Loucy (cell line): ENCODE data around the gene HSD3B7.
"Not testable (repeated sequence)": the region's sequence is repeated elsewhere in the genome, so short reads cannot be mapped to it uniquely, and the experiment has no call there.

Experiments
- H2AFZ ChIP-seq: fragments of 200-600 bp; sonication (generic); 2 replicates; pipeline ENCODE4 v1.6.0; 2016; ENCODE audit warnings: antibody characterized with exemption, mild to moderate bottlenecking, low read length, moderate library complexity
- H3F3A ChIP-seq: fragments of 200-600 bp; 2 replicates; pipeline ENCODE4 v1.6.0; 2016; ENCODE audit warnings: antibody characterized with exemption, low read depth, mild to moderate bottlenecking
- H3K27me3 ChIP-seq: fragments of 200-600 bp; sonication (generic); 2 replicates; pipeline ENCODE4 v1.6.1; 2014; ENCODE audit warnings: low read length, mild to moderate bottlenecking; ENCODE audit not compliant: insufficient read depth, poor library complexity, severe bottlenecking
- H3K36me3 ChIP-seq: fragments of 200-600 bp; sonication (generic); 2 replicates; pipeline ENCODE4 v1.6.1; 2016; ENCODE audit warnings: low read length; ENCODE audit not compliant: insufficient read depth
- H3K4me1 ChIP-seq: fragments of 200-600 bp; sonication (generic); 2 replicates; pipeline ENCODE4 v1.5.1; 2014; ENCODE audit warnings: low read length, mild to moderate bottlenecking; ENCODE audit not compliant: insufficient read depth, poor library complexity, severe bottlenecking
- H3K4me2 ChIP-seq: fragments of 200-600 bp; sonication (generic); 2 replicates; pipeline ENCODE4 v1.6.0; 2014; ENCODE audit warnings: antibody characterized with exemption, low read length, low read depth, mild to moderate bottlenecking; ENCODE audit not compliant: poor library complexity, severe bottlenecking
- H3K4me3 ChIP-seq: fragments of 200-600 bp; sonication (generic); 2 replicates; pipeline ENCODE4 v1.5.1; 2014; ENCODE audit warnings: low read length, mild to moderate bottlenecking, mixed read lengths; ENCODE audit not compliant: poor library complexity, severe bottlenecking
- H3K79me2 ChIP-seq: fragments of 200-600 bp; sonication (generic); 2 replicates; pipeline ENCODE4 v1.6.1; 2014; ENCODE audit warnings: low read length; ENCODE audit not compliant: insufficient read depth
- H3K9ac ChIP-seq: fragments of 200-600 bp; sonication (generic); 2 replicates; pipeline ENCODE4 v1.6.0; 2014; ENCODE audit warnings: mild to moderate bottlenecking, low read depth, low read length, moderate library complexity; ENCODE audit not compliant: poor library complexity, severe bottlenecking
- H3K9me2 ChIP-seq: fragments of 200-600 bp; sonication (generic); replicated peaks from 2 replicates; pipeline ENCODE4 v1.6.1; 2016; ENCODE audit warnings: low read depth, low read length, mixed read lengths
- H3K9me3 ChIP-seq: fragments of 200-600 bp; sonication (generic); 2 replicates; pipeline ENCODE4 v1.6.1; 2014; ENCODE audit warnings: mild to moderate bottlenecking, antibody characterized with exemption, low read length, low read depth; ENCODE audit not compliant: insufficient read depth
- H4K20me1 ChIP-seq: fragments of 200-600 bp; sonication (generic); 2 replicates; pipeline ENCODE4 v1.6.0; 2014; ENCODE audit warnings: antibody characterized with exemption, low read length, mild to moderate bottlenecking; ENCODE audit not compliant: insufficient read depth, poor library complexity, severe bottlenecking
- CTCF ChIP-seq: fragments of 200-600 bp; sonication (generic); conservative IDR thresholded peaks from 2 replicates; pipeline ENCODE4 v1.5.1; 2014; ENCODE audit warnings: mild to moderate bottlenecking, antibody characterized with exemption, low read length
- EZH2phosphoT487 ChIP-seq: fragments of 200-600 bp; IDR thresholded peaks from 2 replicates; pipeline ENCODE4 v1.6.1; 2018; ENCODE audit warnings: antibody characterized with exemption, mild to moderate bottlenecking, moderate library complexity, borderline replicate concordance

The HSD3B7 gene

GRCh38 chr16:30984669-30985400, at the start of gene HSD3B7:
HSD3B7 (plus strand) TSS chr16:30985207; CDS start chr16:30985659, 452 bp downstream.
- no peak within 1 kb of the TSS for H3K4me2 ChIP-seq
- no peak within 1 kb of the TSS for H3K9ac ChIP-seq
- H3K9me2 ChIP-seq, result no peaks in the 10 kb centered on the region
- TF ChIP-seq CTCF, result peak; percentile 86
- TF ChIP-seq EZH2phosphoT487, result no peak
- H3K36me3 ChIP-seq, result peaks cover 33% of the 10 kb centered on the region; the same call in 1 of the 2 replicates
- no peaks in the 10 kb centered on the region for H3K27me3 ChIP-seq
- no peaks in the 10 kb centered on the region for H4K20me1 ChIP-seq
- no peaks in the 10 kb centered on the region for H3F3A ChIP-seq
- H3K79me2 ChIP-seq, result no peaks in the 10 kb centered on the region
- H3K9me3 ChIP-seq, result no peaks in the 10 kb centered on the region
- no peak within 1 kb of the TSS for H2AFZ ChIP-seq
- no peak within 1 kb of the TSS for H3K4me3 ChIP-seq
- H3K4me1 ChIP-seq, result no peaks in the 10 kb centered on the region

DNA sequence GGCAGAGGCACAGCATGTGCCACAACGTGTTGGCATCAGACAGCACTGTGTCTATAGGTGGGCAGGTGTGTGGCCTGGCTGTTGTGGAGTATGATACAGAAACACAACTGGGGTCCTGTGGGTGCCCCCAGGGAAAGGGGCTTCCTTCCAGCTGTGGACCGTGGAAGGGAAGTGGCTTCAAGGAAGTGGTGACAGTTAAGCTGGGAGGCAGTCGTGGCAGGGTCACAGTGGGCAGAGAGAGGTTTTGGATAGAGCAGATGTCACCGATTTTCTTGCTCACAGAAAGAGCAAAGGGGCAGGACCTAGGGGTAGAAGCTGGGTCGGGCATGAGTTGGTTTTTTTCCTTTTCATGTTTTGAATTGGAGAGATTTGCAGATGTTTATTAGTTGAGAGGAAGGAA, 47.3 kb upstream of the HSD3B7 start:
- no peaks in the 10 kb centered on the region for H3K79me2 ChIP-seq
- no peaks in the 10 kb centered on the region for H3K9me2 ChIP-seq
- no peak overlapping the region for H2AFZ ChIP-seq
- no peak overlapping the region for H3K4me3 ChIP-seq
- H3K27me3 ChIP-seq, result no peaks in the 10 kb centered on the region
- no peaks in the 10 kb centered on the region for H4K20me1 ChIP-seq
- peaks cover 5% of the 10 kb centered on the region; the same call in 1 of the 2 replicates for H3K36me3 ChIP-seq
- H3F3A ChIP-seq, result no peaks in the 10 kb centered on the region
- TF ChIP-seq CTCF, result no peak
- no peak for TF ChIP-seq EZH2phosphoT487
- H3K4me2 ChIP-seq, result peak overlapping the region; percentile 60
- no peaks in the 10 kb centered on the region for H3K9me3 ChIP-seq
- peaks cover 36% of the 10 kb centered on the region for H3K4me1 ChIP-seq
- peak overlapping the region; percentile 39 for H3K9ac ChIP-seq

GRCh38 chr16:30939571-30939970, 45.4 kb upstream of the HSD3B7 start:
- not testable (repeated sequence) for H3F3A ChIP-seq

More at GRCh38 chr16:30939571-30939970, 45.4 kb upstream of the HSD3B7 start:
- not testable (repeated sequence) for H3K9ac ChIP-seq, H4K20me1 ChIP-seq, H3K4me3 ChIP-seq, H3K27me3 ChIP-seq, H3K9me3 ChIP-seq, H2AFZ ChIP-seq, H3K9me2 ChIP-seq, H3K79me2 ChIP-seq, H3K4me2 ChIP-seq
- Histone ChIP-seq H3K36me3 (peaks cover 16% of the 10 kb centered on the region), H3K4me1 (peaks cover 35% of the 10 kb centered on the region)
